Testis (tissue), 2 donors: ENCODE data around the gene NCOA4.

Source experiments
- POLR2A ChIP-seq: fragments of 450-650 bp; IDR thresholded peaks from one replicate; pipeline ENCODE4 v1.6.1; 2017; ENCODE audit warnings: antibody characterized with exemption, mild to moderate bottlenecking, moderate library complexity
- TF ChIP-seq, protein P1 (sequence below), 3 experiments: fragments of 450-650 bp in 2 of 3; fragments of 200-600 bp in 1 of 3; sonication (generic) in 1 of 3; IDR thresholded peaks; one replicate each; pipeline ENCODE4 v1.5.1; 2016 to 2019; ENCODE audit warnings: antibody characterized with exemption in 3 of 3, mild to moderate bottlenecking in 2 of 3, moderate library complexity in 1 of 3

DNA sequence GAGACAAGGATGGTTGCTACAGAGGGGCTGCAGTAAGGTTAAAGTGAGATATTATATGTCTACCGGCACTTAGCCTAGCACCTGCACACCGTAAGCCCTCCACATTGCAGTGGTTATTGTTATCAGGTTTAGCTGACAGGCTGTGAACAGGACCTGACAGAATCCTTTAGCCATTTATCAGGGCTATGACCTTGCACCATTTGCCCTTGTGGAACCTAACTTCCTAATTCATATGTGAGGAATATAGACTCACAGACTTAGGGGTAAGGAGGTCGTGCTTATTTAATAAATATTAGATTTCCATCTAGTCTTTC lies 10.1 kb downstream of the NCOA4 start:
- no peak for TF ChIP-seq POLR2A
- TF ChIP-seq, protein P1, sequence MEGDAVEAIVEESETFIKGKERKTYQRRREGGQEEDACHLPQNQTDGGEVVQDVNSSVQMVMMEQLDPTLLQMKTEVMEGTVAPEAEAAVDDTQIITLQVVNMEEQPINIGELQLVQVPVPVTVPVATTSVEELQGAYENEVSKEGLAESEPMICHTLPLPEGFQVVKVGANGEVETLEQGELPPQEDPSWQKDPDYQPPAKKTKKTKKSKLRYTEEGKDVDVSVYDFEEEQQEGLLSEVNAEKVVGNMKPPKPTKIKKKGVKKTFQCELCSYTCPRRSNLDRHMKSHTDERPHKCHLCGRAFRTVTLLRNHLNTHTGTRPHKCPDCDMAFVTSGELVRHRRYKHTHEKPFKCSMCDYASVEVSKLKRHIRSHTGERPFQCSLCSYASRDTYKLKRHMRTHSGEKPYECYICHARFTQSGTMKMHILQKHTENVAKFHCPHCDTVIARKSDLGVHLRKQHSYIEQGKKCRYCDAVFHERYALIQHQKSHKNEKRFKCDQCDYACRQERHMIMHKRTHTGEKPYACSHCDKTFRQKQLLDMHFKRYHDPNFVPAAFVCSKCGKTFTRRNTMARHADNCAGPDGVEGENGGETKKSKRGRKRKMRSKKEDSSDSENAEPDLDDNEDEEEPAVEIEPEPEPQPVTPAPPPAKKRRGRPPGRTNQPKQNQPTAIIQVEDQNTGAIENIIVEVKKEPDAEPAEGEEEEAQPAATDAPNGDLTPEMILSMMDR (IDR thresholded peaks at IDR 0.05), result no peak
